Stomach (tissue), 4 donors: Measurements from ENCODE around the gene SPARCL1.

Source experiments
- CTCF ChIP-seq, 7 experiments: fragments of 450-650 bp in 4 of 7; fragments of 200-600 bp in 3 of 7; sonication (generic) in 3 of 7; IDR thresholded peaks; one replicate each; pipeline ENCODE4 v1.5.1; 2016 to 2019; ENCODE audit warnings: antibody characterized with exemption in 7 of 7, control low read depth in 2 of 7, mild to moderate bottlenecking in 1 of 7
- POLR2A ChIP-seq, 4 donors: fragments of 450-650 bp; IDR thresholded peaks; one replicate each; pipeline ENCODE4 v1.6.1; 2016; ENCODE audit warnings: antibody characterized with exemption in 4 of 4, control low read depth in 2 of 4, mild to moderate bottlenecking in 1 of 4, moderate library complexity in 1 of 4
- POLR2AphosphoS5 ChIP-seq, 3 donors: sonication (generic); formaldehyde crosslinking; IDR thresholded peaks; one replicate each; pipeline ENCODE4 v1.6.1; 2016; ENCODE audit warnings: antibody characterized with exemption in 3 of 3

- TF ChIP-seq CTCF (IDR thresholded peaks at IDR 0.05) (no peak), POLR2AphosphoS5 (IDR thresholded peaks at IDR 0.05) (no peak), POLR2A (IDR thresholded peaks at IDR 0.05) (no peak)
These were observed 29.6 kb downstream of the SPARCL1 start for GRCh38 chr4:87499403-87500091.
